ENCODE data around the gene IL12RB2. TPM values are rescaled to one million over a fixed set of nuclear protein-coding genes. Genes with fewer than 3 reads are reported as not detected.
"Not testable (repeated sequence)": the region's sequence is repeated elsewhere in the genome, so short reads cannot be mapped to it uniquely, and the experiment has no call there.

Gene IL12RB2
- total and polyA plus RNA-seq, 2 donors (not counting 1 experiment from before 2014, with no cell fraction given) = 0.67 TPM; not detected in 1

GRCh38 chr1:67408148-67408547 lies 100.5 kb downstream of the IL12RB2 start:
- Mint-ChIP-seq H3K9me3 (ENCODE audit: insufficient read depth) (no peaks in the 10 kb centered on the region), H3K27me3 (no peaks in the 10 kb centered on the region), H3K4me3 (no peak overlapping the region), H3K27ac (no peak overlapping the region), H3K4me1 (peaks cover 2% of the 10 kb centered on the region)
- Histone ChIP-seq H3K4me1 (ENCODE audit: control insufficient read depth in 2 of 2, insufficient read depth in 2 of 2, low read length in 2 of 2) (no peaks in the 10 kb centered on the region), H3K9me3 (ENCODE audit: control extremely low read depth in 1 of 3, control insufficient read depth in 2 of 3, insufficient read depth in 1 of 3, low read length in 2 of 3) (no peaks in the 10 kb centered on the region), H3K4me3 (ENCODE audit: control extremely low read depth in 1 of 5, extremely low read depth in 1 of 5, insufficient read depth in 1 of 5, low read depth in 2 of 5, low read length in 4 of 5) (no peak overlapping the region), H4K20me1 (ENCODE audit: control insufficient read depth, insufficient read depth, low read length, poor library complexity, severe bottlenecking) (no peaks in the 10 kb centered on the region), H2AFZ (ENCODE audit: insufficient read depth, low read depth, low read length, poor library complexity, severe bottlenecking) (no peak overlapping the region), H3K79me2 (ENCODE audit: control insufficient read depth, insufficient read depth, low read length) (no peaks in the 10 kb centered on the region), H3K36me3 (replicated peaks in 1 of 2; ENCODE audit: control extremely low read depth in 1 of 2, control insufficient read depth in 1 of 2, extremely low read depth in 1 of 2, insufficient read depth in 2 of 2, low read length in 1 of 2) (peaks cover 4 to 17% of the 10 kb centered on the region in 2 experiments), H3K4me2 (replicated peaks; ENCODE audit: low read depth, low read length, poor library complexity, severe bottlenecking) (no peak overlapping the region), H3K27ac (ENCODE audit: low read length in 2 of 2) (no peak overlapping the region), H3K9ac (ENCODE audit: low read length) (no peak overlapping the region), H3K27me3 (replicated peaks in 1 of 4; ENCODE audit: control extremely low read depth in 1 of 4, control insufficient read depth in 3 of 4, insufficient read depth in 4 of 4, low read length in 3 of 4) (no peaks in the 10 kb centered on the region)
- TF ChIP-seq EZH2 (IDR thresholded peaks at IDR 0.05; ENCODE audit: borderline replicate concordance, insufficient read depth, low read depth, low read length, poor library complexity, severe bottlenecking) = no peak
- TF ChIP-seq, protein P1, sequence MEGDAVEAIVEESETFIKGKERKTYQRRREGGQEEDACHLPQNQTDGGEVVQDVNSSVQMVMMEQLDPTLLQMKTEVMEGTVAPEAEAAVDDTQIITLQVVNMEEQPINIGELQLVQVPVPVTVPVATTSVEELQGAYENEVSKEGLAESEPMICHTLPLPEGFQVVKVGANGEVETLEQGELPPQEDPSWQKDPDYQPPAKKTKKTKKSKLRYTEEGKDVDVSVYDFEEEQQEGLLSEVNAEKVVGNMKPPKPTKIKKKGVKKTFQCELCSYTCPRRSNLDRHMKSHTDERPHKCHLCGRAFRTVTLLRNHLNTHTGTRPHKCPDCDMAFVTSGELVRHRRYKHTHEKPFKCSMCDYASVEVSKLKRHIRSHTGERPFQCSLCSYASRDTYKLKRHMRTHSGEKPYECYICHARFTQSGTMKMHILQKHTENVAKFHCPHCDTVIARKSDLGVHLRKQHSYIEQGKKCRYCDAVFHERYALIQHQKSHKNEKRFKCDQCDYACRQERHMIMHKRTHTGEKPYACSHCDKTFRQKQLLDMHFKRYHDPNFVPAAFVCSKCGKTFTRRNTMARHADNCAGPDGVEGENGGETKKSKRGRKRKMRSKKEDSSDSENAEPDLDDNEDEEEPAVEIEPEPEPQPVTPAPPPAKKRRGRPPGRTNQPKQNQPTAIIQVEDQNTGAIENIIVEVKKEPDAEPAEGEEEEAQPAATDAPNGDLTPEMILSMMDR (IDR thresholded peaks at IDR 0.05) = no peak
- CTCF ChIA-PET = interaction anchor here (0.7 kb wide), 1 partner anchor 19 kb away, joined by 3 read pairs; no protein-coding TSS in a partner anchor
- no peak for DNase-seq
- no CpG with 5 or more reads among the region's 1 CpG for WGBS (ENCODE audit: insufficient coverage)
- ATAC-seq (ENCODE audit: low read depth) = no peak
- POLR2A ChIA-PET = no interaction called here
- intact Hi-C loops (cut with micrococcal nuclease) = no loop called here

DNA sequence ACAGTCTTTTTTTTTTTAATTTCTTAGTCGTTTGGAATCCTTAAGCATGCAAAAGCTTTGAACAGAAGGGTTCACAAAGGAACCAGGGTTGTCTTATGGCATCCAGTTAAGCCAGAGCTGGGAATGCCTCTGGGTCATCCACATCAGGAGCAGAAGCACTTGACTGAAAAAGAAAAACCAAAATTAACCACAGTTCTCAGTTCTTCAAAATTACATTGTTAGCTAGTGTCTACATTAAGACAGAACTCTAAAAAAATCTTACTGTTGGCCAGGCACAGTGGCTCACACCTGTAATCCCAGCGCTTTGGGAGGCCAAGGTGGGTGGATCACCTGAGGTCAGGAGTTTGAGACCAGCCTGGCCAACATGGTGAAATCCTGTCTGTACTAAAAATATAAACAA lies 105.4 kb downstream of the IL12RB2 start:
- H3K9me3 Mint-ChIP-seq (ENCODE audit: insufficient read depth); intact Hi-C loops (cut with micrococcal nuclease); H3K27me3 Mint-ChIP-seq; H3K4me3 Mint-ChIP-seq; H3K9ac ChIP-seq (ENCODE audit: low read length); H3K4me1 ChIP-seq (ENCODE audit: control insufficient read depth in 2 of 2, insufficient read depth in 2 of 2, low read length in 2 of 2); H3K4me3 ChIP-seq (ENCODE audit: control extremely low read depth in 1 of 5, extremely low read depth in 1 of 5, insufficient read depth in 1 of 5, low read depth in 2 of 5, low read length in 4 of 5); DNase-seq; CTCF ChIA-PET; H3K9me3 ChIP-seq (ENCODE audit: control extremely low read depth in 1 of 3, control insufficient read depth in 2 of 3, insufficient read depth in 1 of 3, low read length in 2 of 3); ATAC-seq (ENCODE audit: low read depth); H3K4me1 Mint-ChIP-seq; H3K79me2 ChIP-seq (ENCODE audit: control insufficient read depth, insufficient read depth, low read length); H3K27ac Mint-ChIP-seq; H3K4me2 ChIP-seq (replicated peaks; ENCODE audit: low read depth, low read length, poor library complexity, severe bottlenecking); H3K27ac ChIP-seq (ENCODE audit: low read length in 2 of 2); H2AFZ ChIP-seq (ENCODE audit: insufficient read depth, low read depth, low read length, poor library complexity, severe bottlenecking); POLR2A ChIA-PET; H3K27me3 ChIP-seq (replicated peaks in 1 of 4; ENCODE audit: control extremely low read depth in 1 of 4, control insufficient read depth in 3 of 4, insufficient read depth in 4 of 4, low read length in 3 of 4): not testable (repeated sequence)
- peaks cover 19 to 64% of the 10 kb centered on the region in 2 experiments for H3K36me3 ChIP-seq (replicated peaks in 1 of 2; ENCODE audit: control extremely low read depth in 1 of 2, control insufficient read depth in 1 of 2, extremely low read depth in 1 of 2, insufficient read depth in 2 of 2, low read length in 1 of 2)
- peaks cover 39% of the 10 kb centered on the region for H4K20me1 ChIP-seq (ENCODE audit: control insufficient read depth, insufficient read depth, low read length, poor library complexity, severe bottlenecking)
- 86% methylated on average over 1 of the region's 2 CpGs for WGBS (ENCODE audit: insufficient coverage)
